Psoas muscle (tissue), 8 donors: ENCODE measurements around the gene WNT5A. TPM values are rescaled to one million over a fixed set of nuclear protein-coding genes. Genes with fewer than 3 reads are reported as not detected.

Experiments used
- ATAC-seq, 4 donors: fragments of 200-7000 bp; cut with Tn5 transposase; one replicate each; pipeline ENCODE4 v1.9.1; 2020; ENCODE audit warnings: moderate library complexity in 3 of 4, mild to moderate bottlenecking in 2 of 4
- DNase-seq, 2 donors: peaks; one replicate each; pipeline ENCODE4 v3.0.0-alpha.2; 2020
- H3K27ac ChIP-seq: fragments of 200-600 bp; one replicate; pipeline ENCODE4 v1.8.0; 2022
- H3K27me3 ChIP-seq, 3 donors: fragments of 200-600 bp in 1 of 3; one replicate each; pipeline versions ENCODE4 v1.6.1 to v1.8.0; 2013 to 2022; ENCODE audit warnings: low read length in 2 of 3, mild to moderate bottlenecking in 2 of 3, moderate library complexity in 1 of 3; ENCODE audit not compliant: insufficient read depth in 3 of 3
- H3K36me3 ChIP-seq, 2 donors: fragments of 200-600 bp in 1 of 2; one replicate each; pipeline versions ENCODE4 v1.6.1 to v1.8.0; 2013 to 2022; ENCODE audit warnings: low read depth in 1 of 2, mild to moderate bottlenecking in 1 of 2, moderate library complexity in 1 of 2; ENCODE audit not compliant: insufficient read depth in 1 of 2
- H3K4me1 ChIP-seq: fragments of 200-600 bp; one replicate; pipeline ENCODE4 v1.8.0; 2022
- H3K4me3 ChIP-seq: fragments of 200-600 bp; one replicate; pipeline ENCODE4 v1.8.0; 2022; ENCODE audit warnings: mild to moderate bottlenecking
- H3K9me3 ChIP-seq: fragments of 200-600 bp; one replicate; pipeline ENCODE4 v1.8.0; 2022
- CTCF ChIP-seq: fragments of 200-600 bp; IDR thresholded peaks from one replicate; pipeline ENCODE4 v1.8.0; 2022; ENCODE audit warnings: antibody characterized with exemption
- WGBS, 3 donors: extraction: QIAGEN DNeasy Blood & Tissue Kit; methylation state at CpG; one replicate each; pipeline versions ENCODE4 v1.1.6 to v1.1.7; 2013; 5-methylcytosine and 5-hydroxymethylcytosine counted together
- intact Hi-C, 2 donors: fragments of 100-400 bp; cut with DNase I; formaldehyde crosslinking; loops; one replicate each; pipeline versions ENCODE4 v1.11.0 to v1.14.2; 2022
- polyA plus RNA-seq, 3 donors: library from polyadenylated mRNA; stranded (reverse); fragments of 200-250 nt; gene quantifications; one replicate each; pipeline ENCODE4 v1.2.3, GENCODE V29; 2013
- total RNA-seq, 4 donors: library from RNA; stranded (reverse); fragmentation: NEBNext Ultra II Directional in 2 of 4; extraction: Animal tissue kit (Norgen Biotek cat#: 25700) in 2 of 4; gene quantifications; one replicate each; pipeline versions ENCODE4 v1.2.1 to v1.2.4, GENCODE V29; 2021 to 2023
- donor health status: healthy with polysubstance abuse.
- donor health status: DM: no; HTN: no; CAD: no; lungs with moderate emphysema.
- donor health status: Bipolar disorder and iron deficiency.
- donor health status: healthy.
- donor health status: DM: yes; HTN: yes; CAD: no.
- donor health status: DM: no; HTN: no; CAD: no.
- donor health status: DM: no; HTN: no; CAD: no.
- donor health status: DM: yes; HTN: yes; CAD: no.

The WNT5A gene
- total and polyA plus RNA-seq, 7 donors, result 0.43 to 6.2 (median 1.1) TPM

GRCh38 chr3:55526332-55527030, 39.4 kb upstream of the WNT5A start:
- no peak for TF ChIP-seq CTCF
- no peak overlapping the region for H3K27ac ChIP-seq
- 25 to 43% (median 31%) methylated on average over 10 of the region's 10 CpGs for WGBS, 3 donors
- H3K9me3 ChIP-seq, result no peaks in the 10 kb centered on the region
- no peaks in the 10 kb centered on the region for H3K36me3 ChIP-seq
- no peaks in the 10 kb centered on the region for H3K4me1 ChIP-seq
- no peak for ATAC-seq
- no peaks in the 10 kb centered on the region for H3K27me3 ChIP-seq
- DNase-seq, result no peak
- intact Hi-C loops, result no loop called here
- no peak overlapping the region for H3K4me3 ChIP-seq

GRCh38 chr3:55525436-55525835, 38.3 kb upstream of the WNT5A start:
- DNase-seq (no peak), ATAC-seq (no peak)
- 86 to 88% (median 88%) methylated on average over 3 of the region's 3 CpGs for WGBS, 3 donors
- no peak for TF ChIP-seq CTCF
- H3K9me3 ChIP-seq, result no peaks in the 10 kb centered on the region
- no peaks in the 10 kb centered on the region for H3K4me1 ChIP-seq
- H3K27me3 ChIP-seq, result no peaks in the 10 kb centered on the region
- H3K4me3 ChIP-seq, result no peak overlapping the region
- H3K27ac ChIP-seq, result no peak overlapping the region
- intact Hi-C loops, result no loop called here
- no peaks in the 10 kb centered on the region for H3K36me3 ChIP-seq

- DNase-seq, result no peak
- no peaks in the 10 kb centered on the region for H3K4me1 ChIP-seq
- no peak overlapping the region for H3K4me3 ChIP-seq
- intact Hi-C loops, result no loop called here
- no peaks in the 10 kb centered on the region for H3K36me3 ChIP-seq
- ATAC-seq, result no peak
- TF ChIP-seq CTCF, result no peak
- WGBS, 3 donors, result 88 to 94% (median 88%) methylated on average over 4 of the region's 4 CpGs
- H3K9me3 ChIP-seq, result no peaks in the 10 kb centered on the region
- H3K27me3 ChIP-seq, result no peaks in the 10 kb centered on the region
- no peak overlapping the region for H3K27ac ChIP-seq
These were observed 37.6 kb upstream of the WNT5A start for GRCh38 chr3:55524565-55525244.

GRCh38 chr3:55523471-55523870, 36.4 kb upstream of the WNT5A start:
- no peaks in the 10 kb centered on the region for H3K36me3 ChIP-seq
- 85 to 94% (median 91%) methylated on average over 2 of the region's 2 CpGs for WGBS, 3 donors
- H3K4me1 ChIP-seq, result no peaks in the 10 kb centered on the region
- no peak overlapping the region for H3K27ac ChIP-seq
- no peaks in the 10 kb centered on the region for H3K9me3 ChIP-seq
- TF ChIP-seq CTCF, result no peak
- intact Hi-C loops, result no loop called here
- H3K4me3 ChIP-seq, result no peak overlapping the region
- no peak for ATAC-seq
- no peak for DNase-seq
- H3K27me3 ChIP-seq, result no peaks in the 10 kb centered on the region
